Fibroblast of villous mesenchyme (primary cell): ENCODE data around the gene TACC2. TPM values are rescaled to one million over a fixed set of nuclear protein-coding genes. Genes with fewer than 3 reads are reported as not detected.

Experiments used
- DNase-seq: peaks from one replicate; pipeline ENCODE4 v3.0.0-alpha.2; 2010; ENCODE audit warnings: low read depth
- H3K4me3 ChIP-seq: 2 replicates; pipeline ENCODE4 v1.5.1; 2011; ENCODE audit warnings: low read depth, mild to moderate bottlenecking, low read length
- CTCF ChIP-seq: IDR thresholded peaks from 2 replicates; pipeline ENCODE4 v1.5.1; 2012; ENCODE audit warnings: low read depth, mild to moderate bottlenecking, low read length; ENCODE audit not compliant: insufficient read depth
- total RNA-seq: library from RNA; depleted of rRNA; stranded (reverse); fragments of >200 nt; gene quantifications from 2 replicates; pipeline ENCODE4 v1.2.3, GENCODE V29; 2012

Gene TACC2
- total RNA-seq, 1 donor = 5.6 TPM

- no peak overlapping the region for H3K4me3 ChIP-seq
- DNase-seq = no peak
- no peak for TF ChIP-seq CTCF
These were observed 155.2 kb downstream of the TACC2 start for GRCh38 chr10:122144199-122144598.

GRCh38 chr10:122145113-122145512, 156.2 kb downstream of the TACC2 start:
- H3K4me3 ChIP-seq = no peak overlapping the region
- DNase-seq = no peak
- no peak for TF ChIP-seq CTCF

- no peak overlapping the region for H3K4me3 ChIP-seq
- no peak for TF ChIP-seq CTCF
- no peak for DNase-seq
These were observed 158.7 kb downstream of the TACC2 start for GRCh38 chr10:122147663-122148062.

- no peak for TF ChIP-seq CTCF
These were observed 160.1 kb downstream of the TACC2 start for GRCh38 chr10:122148876-122149560.

GRCh38 chr10:122149561-122150505, 160.9 kb downstream of the TACC2 start:
- no peak overlapping the region for H3K4me3 ChIP-seq
- peak; percentile 55 for DNase-seq
- no peak for TF ChIP-seq CTCF

More at GRCh38 chr10:122148876-122149560, 160.1 kb downstream of the TACC2 start:
- DNase-seq = peak; percentile 44
- no peak overlapping the region for H3K4me3 ChIP-seq

GRCh38 chr10:122151121-122151694, 162.2 kb downstream of the TACC2 start:
- no peak for TF ChIP-seq CTCF
- DNase-seq = no peak
- H3K4me3 ChIP-seq = no peak overlapping the region
